Body of pancreas (tissue), 4 donors: Measurements from ENCODE around the gene KIRREL3.

Source experiments
- CTCF ChIP-seq, 7 experiments: fragments of 450-650 bp in 4 of 7; fragments of 200-600 bp in 3 of 7; sonication (generic) in 3 of 7; IDR thresholded peaks; one replicate each; pipeline ENCODE4 v1.5.1; 2016 to 2019; ENCODE audit warnings: antibody characterized with exemption in 7 of 7
- POLR2A ChIP-seq, 3 donors: fragments of 450-650 bp; IDR thresholded peaks; one replicate each; pipeline ENCODE4 v1.6.1; 2016; ENCODE audit warnings: antibody characterized with exemption in 3 of 3, mild to moderate bottlenecking in 2 of 3

GRCh38 chr11:126702987-126703386 is 297.6 kb downstream of the KIRREL3 start:
- TF ChIP-seq CTCF (IDR thresholded peaks at IDR 0.05) (no peak), POLR2A (IDR thresholded peaks at IDR 0.05) (no peak)
